ENCODE data around the gene NRCAM. TPM values are rescaled to one million over a fixed set of nuclear protein-coding genes. Genes with fewer than 3 reads are reported as not detected.
"Not testable (repeated sequence)": the region's sequence is repeated elsewhere in the genome, so short reads cannot be mapped to it uniquely, and the experiment has no call there.

NRCAM gene
- total RNA-seq, 1 donor from 2014 or later = 33.2 TPM

GRCh38 chr7:108348913-108349312, 107.3 kb downstream of the NRCAM start:
- H3K27me3 Mint-ChIP-seq (ENCODE audit: low read depth) = peaks cover 17% of the 10 kb centered on the region
- peaks cover 39% of the 10 kb centered on the region for H3K4me1 Mint-ChIP-seq
- TF ChIP-seq, protein P1, sequence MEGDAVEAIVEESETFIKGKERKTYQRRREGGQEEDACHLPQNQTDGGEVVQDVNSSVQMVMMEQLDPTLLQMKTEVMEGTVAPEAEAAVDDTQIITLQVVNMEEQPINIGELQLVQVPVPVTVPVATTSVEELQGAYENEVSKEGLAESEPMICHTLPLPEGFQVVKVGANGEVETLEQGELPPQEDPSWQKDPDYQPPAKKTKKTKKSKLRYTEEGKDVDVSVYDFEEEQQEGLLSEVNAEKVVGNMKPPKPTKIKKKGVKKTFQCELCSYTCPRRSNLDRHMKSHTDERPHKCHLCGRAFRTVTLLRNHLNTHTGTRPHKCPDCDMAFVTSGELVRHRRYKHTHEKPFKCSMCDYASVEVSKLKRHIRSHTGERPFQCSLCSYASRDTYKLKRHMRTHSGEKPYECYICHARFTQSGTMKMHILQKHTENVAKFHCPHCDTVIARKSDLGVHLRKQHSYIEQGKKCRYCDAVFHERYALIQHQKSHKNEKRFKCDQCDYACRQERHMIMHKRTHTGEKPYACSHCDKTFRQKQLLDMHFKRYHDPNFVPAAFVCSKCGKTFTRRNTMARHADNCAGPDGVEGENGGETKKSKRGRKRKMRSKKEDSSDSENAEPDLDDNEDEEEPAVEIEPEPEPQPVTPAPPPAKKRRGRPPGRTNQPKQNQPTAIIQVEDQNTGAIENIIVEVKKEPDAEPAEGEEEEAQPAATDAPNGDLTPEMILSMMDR (conservative IDR thresholded peaks at IDR 0.05) = no peak
- no peak overlapping the region for H3K27ac Mint-ChIP-seq (ENCODE audit: unreplicated experiment)
- H3K4me3 Mint-ChIP-seq = no peak overlapping the region
- no peak for DNase-seq (ENCODE audit: low read depth, low spot score)
- H3K9me3 Mint-ChIP-seq = no peaks in the 10 kb centered on the region
- H3K36me3 Mint-ChIP-seq (ENCODE audit: low read depth) = no peaks in the 10 kb centered on the region

DNA sequence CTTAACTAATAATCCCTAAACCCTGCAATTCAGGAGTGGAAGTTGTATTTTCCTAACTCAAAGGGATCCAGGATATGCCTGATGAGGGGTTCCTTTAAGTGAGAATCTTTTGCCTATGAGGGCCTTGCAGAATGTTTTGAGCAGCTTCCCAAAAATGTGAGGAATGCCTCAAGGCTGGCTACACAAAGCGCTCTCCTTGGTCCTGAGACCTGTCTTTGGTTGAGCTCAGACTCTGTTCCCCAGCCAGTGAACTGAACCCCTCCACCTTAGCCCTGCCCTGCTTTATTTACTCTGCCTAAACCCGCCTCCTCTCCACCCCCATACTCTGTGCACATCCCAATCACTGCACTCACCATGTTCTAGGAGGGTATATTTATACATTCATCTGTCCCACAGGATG, 108.6 kb downstream of the NRCAM start:
- no peak for DNase-seq (ENCODE audit: low read depth, low spot score)
- no peaks in the 10 kb centered on the region for H3K36me3 Mint-ChIP-seq (ENCODE audit: low read depth)
- TF ChIP-seq, protein P1 (conservative IDR thresholded peaks at IDR 0.05) = no peak
- H3K4me1 Mint-ChIP-seq = peaks cover 34% of the 10 kb centered on the region
- no peak overlapping the region for H3K27ac Mint-ChIP-seq (ENCODE audit: unreplicated experiment)
- H3K27me3 Mint-ChIP-seq (ENCODE audit: low read depth) = peaks cover 17% of the 10 kb centered on the region
- H3K4me3 Mint-ChIP-seq = no peak overlapping the region
- H3K9me3 Mint-ChIP-seq = peaks cover 8% of the 10 kb centered on the region

GRCh38 chr7:108345710-108346336, 110.4 kb downstream of the NRCAM start:
- DNase-seq (ENCODE audit: low read depth, low spot score) = no peak
- no peak overlapping the region for H3K27ac Mint-ChIP-seq (ENCODE audit: unreplicated experiment)
- H3K36me3 Mint-ChIP-seq (ENCODE audit: low read depth) = peaks cover 2% of the 10 kb centered on the region
- peaks cover 26% of the 10 kb centered on the region for H3K4me1 Mint-ChIP-seq
- H3K4me3 Mint-ChIP-seq = no peak overlapping the region
- H3K27me3 Mint-ChIP-seq (ENCODE audit: low read depth) = peaks cover 14% of the 10 kb centered on the region
- H3K9me3 Mint-ChIP-seq = peaks cover 8% of the 10 kb centered on the region
- TF ChIP-seq, protein P1 (conservative IDR thresholded peaks at IDR 0.05) = no peak

DNA sequence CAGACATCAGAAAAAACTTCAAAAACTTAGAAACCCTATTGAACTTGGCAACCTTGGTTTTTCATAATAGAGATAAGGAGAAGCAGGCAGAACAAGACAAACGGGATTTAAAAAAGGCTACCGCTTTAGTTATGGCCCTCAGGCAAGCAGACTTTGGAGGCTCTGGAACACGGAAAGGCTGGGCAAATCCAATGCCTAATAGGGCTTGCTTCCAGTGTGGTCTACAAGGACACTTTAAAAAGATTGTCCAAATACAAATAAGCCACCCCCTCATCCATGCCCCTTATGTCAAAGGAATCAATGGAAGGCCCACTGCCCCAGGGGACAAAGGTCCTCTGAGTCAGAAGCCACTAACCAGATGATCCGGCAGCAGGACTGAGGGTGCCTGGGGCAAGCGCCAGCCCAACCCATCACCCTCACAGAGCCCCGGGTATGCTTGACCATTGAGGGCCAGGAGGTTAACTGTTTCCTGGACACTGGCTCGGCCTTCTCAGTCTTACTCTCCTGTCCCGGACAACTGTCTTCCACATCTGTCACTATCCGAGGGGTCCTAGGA, 115.3 kb downstream of the NRCAM start:
- peak; percentile 32 for DNase-seq (ENCODE audit: low read depth, low spot score)
- TF ChIP-seq, protein P1 (conservative IDR thresholded peaks at IDR 0.05) = no peak
- Mint-ChIP-seq H3K4me1 (peaks cover 35% of the 10 kb centered on the region), H3K9me3 (peaks cover 11% of the 10 kb centered on the region), H3K36me3 (ENCODE audit: low read depth) (peaks cover 2% of the 10 kb centered on the region), H3K27ac (ENCODE audit: unreplicated experiment) (no peak overlapping the region), H3K27me3 (ENCODE audit: low read depth) (no peaks in the 10 kb centered on the region), H3K4me3 (no peak overlapping the region)

DNA sequence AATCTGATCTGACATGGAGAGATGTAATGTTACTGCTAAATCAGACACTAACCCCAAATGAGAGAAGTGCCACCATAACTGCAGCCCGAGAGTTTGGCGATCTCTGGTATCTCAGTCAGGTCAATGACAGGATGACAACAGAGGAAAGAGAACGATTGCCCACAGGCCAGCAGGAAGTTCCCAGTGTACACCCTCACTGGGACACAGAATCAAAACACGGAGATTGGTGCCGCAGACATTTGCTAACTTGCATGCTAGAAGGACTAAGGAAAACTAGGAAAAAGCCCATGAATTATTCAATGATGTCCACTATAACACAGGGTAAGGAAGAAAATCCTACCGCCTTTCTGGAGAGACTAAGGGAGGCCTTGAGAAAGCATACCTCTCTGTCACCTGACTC, 115.8 kb downstream of the NRCAM start:
- Mint-ChIP-seq H3K4me1 (peaks cover 35% of the 10 kb centered on the region), H3K9me3 (peaks cover 11% of the 10 kb centered on the region)
- not testable (repeated sequence) for H3K27me3 Mint-ChIP-seq (ENCODE audit: low read depth); DNase-seq (ENCODE audit: low read depth, low spot score); H3K4me3 Mint-ChIP-seq; H3K36me3 Mint-ChIP-seq (ENCODE audit: low read depth); H3K27ac Mint-ChIP-seq (ENCODE audit: unreplicated experiment)

DNA sequence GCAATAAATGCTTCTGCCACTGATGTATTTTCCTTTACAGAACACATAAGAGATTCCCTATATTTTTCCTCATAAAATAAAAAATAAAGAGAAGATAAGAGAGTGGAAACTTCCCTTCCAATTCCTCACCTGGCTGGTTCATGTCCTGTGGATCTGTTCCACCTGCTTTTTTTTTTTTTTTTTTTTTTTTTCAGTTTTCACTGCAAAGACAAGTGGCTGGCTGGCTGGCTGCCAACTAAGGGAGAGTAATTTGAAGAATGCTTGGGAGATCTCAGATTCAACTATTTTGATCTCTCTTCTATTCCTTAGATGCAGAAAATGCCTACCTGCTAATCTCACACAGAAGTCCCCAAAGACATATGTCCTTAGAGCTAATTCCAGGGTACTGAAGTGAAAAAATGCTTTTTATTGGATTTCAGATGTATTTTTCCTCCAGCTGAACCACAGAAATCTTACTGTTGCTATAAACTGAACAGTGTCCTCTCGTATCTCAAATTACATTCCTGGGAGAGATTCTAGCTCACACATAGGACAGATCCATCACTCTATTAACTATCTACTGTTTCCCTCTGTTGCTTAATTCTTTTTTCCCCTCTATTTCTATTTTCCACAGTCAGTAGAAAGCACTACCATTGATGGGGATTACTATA, 120.8 kb downstream of the NRCAM start:
- peaks cover 43% of the 10 kb centered on the region for H3K4me1 Mint-ChIP-seq
- no peak for DNase-seq (ENCODE audit: low read depth, low spot score)

More for the DNA sequence above, 120.8 kb downstream of the NRCAM start:
- Mint-ChIP-seq H3K36me3 (ENCODE audit: low read depth) (no peaks in the 10 kb centered on the region), H3K27ac (ENCODE audit: unreplicated experiment) (no peak overlapping the region), H3K9me3 (peaks cover 3% of the 10 kb centered on the region), H3K27me3 (ENCODE audit: low read depth) (no peaks in the 10 kb centered on the region), H3K4me3 (no peak overlapping the region)
- TF ChIP-seq, protein P1 (conservative IDR thresholded peaks at IDR 0.05) = no peak
